GM19099 (cell line): ENCODE results near the gene FILIP1.

ENCODE experiments used
- POLR2A ChIP-seq: IDR thresholded peaks from 3 replicates; pipeline ENCODE4 v1.6.1; 2011; ENCODE audit warnings: low read depth; ENCODE audit not compliant: insufficient read length; ENCODE audit errors: extremely low read depth

FILIP1 gene

GRCh38 chr6:75421316-75422023 lies 72.1 kb downstream of the FILIP1 start:
- no peak for TF ChIP-seq POLR2A

GRCh38 chr6:75419980-75420379 lies 73.6 kb downstream of the FILIP1 start:
- TF ChIP-seq POLR2A: no peak

GRCh38 chr6:75419416-75419815 lies 74.2 kb downstream of the FILIP1 start:
- no peak for TF ChIP-seq POLR2A

- TF ChIP-seq POLR2A: no peak
These were observed 75.4 kb downstream of the FILIP1 start for GRCh38 chr6:75418233-75418632.

GRCh38 chr6:75416443-75416842 lies 77.2 kb downstream of the FILIP1 start:
- no peak for TF ChIP-seq POLR2A

- TF ChIP-seq POLR2A: no peak
These were observed 77.8 kb downstream of the FILIP1 start for GRCh38 chr6:75415804-75416203.

- no peak for TF ChIP-seq POLR2A
These were observed 79.1 kb downstream of the FILIP1 start for GRCh38 chr6:75414445-75415021.

- TF ChIP-seq POLR2A: no peak
These were observed 80.5 kb downstream of the FILIP1 start for GRCh38 chr6:75412969-75413662.

- TF ChIP-seq POLR2A: no peak
These were observed 83.7 kb downstream of the FILIP1 start for GRCh38 chr6:75409928-75410327.

GRCh38 chr6:75409286-75409685 lies 84.3 kb downstream of the FILIP1 start:
- TF ChIP-seq POLR2A: no peak

- no peak for TF ChIP-seq POLR2A
These were observed 90.0 kb downstream of the FILIP1 start for GRCh38 chr6:75403563-75404080.

GRCh38 chr6:75402296-75402695 lies 91.3 kb downstream of the FILIP1 start:
- TF ChIP-seq POLR2A: no peak

GRCh38 chr6:75397656-75398465 lies 95.7 kb downstream of the FILIP1 start:
- no peak for TF ChIP-seq POLR2A

GRCh38 chr6:75397171-75397570 lies 96.4 kb downstream of the FILIP1 start:
- no peak for TF ChIP-seq POLR2A

GRCh38 chr6:75396005-75396800 lies 97.4 kb downstream of the FILIP1 start:
- TF ChIP-seq POLR2A: no peak

GRCh38 chr6:75393806-75394205 lies 99.8 kb downstream of the FILIP1 start:
- TF ChIP-seq POLR2A: no peak
